ENCODE results near the gene NFIC.

Gene NFIC

DNA sequence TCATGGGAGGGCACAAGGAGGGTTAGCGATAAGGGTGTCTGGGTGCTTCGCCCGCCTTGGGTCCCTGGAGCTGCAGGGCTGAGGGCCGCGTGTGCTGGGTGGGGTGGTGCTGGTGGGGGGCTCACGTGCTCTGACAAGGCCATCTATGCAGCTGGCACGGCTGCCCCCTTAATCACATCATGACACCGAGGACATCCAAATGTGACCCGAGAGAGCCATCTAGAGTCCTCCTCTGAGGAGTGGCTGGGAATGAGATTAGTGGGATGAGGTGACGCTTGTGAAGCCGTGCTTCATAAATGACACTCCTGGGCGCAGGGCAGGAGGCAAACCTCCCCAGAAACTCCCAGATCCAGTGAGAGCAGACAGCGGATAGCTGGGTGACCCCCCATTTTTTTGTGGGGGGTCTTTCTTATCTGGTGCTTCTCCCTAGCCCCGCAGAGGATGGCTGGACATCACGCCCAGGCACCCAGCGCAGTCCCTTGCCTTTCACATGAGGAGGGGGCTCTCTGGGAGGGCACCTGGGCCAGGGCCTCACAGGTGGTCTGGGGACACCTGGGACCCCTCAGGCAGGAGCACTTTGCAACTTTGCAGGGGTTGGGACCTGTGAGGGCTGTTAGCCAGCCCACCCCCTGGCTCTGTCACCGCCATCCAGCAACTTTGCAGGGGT, 146.3 kb downstream of the NFIC start:
- DNase-seq (ENCODE audit: low spot score): no peak

DNA sequence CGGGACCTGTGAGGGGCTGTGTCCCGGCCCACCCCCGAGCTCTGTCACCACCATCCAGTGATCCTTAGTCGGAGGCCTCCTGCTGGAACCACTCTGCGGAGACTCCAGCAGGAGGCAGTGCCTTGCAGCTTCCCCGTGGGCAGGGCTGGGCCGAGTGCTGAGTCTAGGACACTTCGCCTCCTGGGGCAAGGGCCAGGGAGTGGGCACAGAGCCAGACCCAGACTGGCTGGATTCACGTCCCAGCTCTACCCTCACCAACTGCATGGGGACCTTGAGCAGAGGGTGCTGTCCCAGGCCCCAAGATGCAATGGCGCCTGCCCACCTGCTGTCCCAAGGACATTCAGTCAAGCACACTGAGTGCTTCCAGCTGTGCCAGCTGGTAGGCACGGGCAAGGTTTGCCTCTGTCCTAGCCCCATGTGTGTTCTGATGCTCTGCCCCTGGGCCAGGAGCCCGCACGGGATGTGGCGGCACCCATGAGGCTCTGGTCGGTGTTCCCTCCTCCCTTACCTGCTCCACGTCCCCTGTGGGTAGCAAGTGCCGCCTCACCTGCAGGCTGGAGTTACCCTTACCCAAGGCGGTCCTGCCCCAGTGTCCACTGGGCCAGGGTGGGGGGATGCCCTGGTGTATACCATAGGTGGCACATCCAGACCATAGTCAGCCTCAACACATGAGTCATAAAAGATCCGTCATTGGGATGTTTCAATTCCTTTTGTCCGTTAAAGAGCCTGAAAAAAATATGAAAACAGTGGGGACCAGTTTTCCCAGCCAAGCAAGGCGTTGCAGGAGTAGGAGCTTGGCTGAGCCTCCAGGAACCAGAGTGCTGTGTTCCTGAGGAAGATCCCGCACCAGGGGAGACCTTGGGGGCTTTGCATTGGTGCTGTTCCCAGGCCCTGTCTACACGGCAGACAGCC, 147.1 kb downstream of the NFIC start:
- no peak for DNase-seq (ENCODE audit: low spot score)

DNA sequence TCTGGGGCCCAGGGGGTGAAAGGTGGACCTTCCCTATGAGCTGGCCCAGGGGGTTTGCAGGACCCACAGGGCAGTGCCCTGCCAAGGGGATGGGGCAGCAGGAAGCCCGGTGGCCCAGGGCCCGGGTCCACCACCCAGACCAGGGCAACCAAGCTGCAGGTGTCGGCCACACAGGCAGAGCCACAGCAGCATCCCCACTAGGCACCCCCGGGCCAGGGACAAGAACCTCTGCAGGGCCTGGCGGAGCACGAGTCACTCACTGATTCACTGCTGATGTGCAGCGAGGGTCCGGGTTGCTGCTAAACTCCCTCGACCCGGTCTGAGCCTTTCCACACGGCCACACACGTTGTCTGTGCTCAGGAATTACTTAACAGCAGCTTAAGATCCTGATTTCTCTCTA, 148.5 kb downstream of the NFIC start:
- no peak for DNase-seq (ENCODE audit: low spot score)

DNA sequence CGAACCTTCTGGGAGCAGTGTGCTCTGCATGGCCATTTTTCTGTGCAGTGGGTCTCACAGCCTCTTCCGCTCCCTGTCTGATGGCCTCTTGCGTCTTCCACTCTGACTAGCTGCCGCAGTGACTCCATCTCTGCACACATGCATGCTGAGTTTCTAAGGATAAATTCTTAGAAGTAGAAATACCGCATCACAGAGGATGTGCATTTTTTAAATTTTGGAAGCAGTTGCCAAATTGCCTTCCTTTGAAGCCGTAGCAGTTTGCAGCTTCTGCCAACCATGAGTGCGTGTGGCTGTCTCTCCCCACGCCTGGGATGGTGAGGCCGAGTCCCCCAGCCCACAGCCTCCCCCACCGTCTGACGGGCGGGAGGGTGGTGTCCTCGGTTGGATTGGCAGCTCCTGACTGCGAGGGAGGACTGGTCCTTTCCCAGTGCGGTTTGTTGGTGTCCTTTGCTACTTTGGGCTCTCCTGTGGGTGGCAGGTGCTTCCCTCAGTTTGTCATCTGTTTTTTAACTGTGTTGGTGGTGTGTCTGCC, 149.6 kb downstream of the NFIC start:
- no peak for DNase-seq (ENCODE audit: low spot score)

GRCh38 chr19:3516675-3517207, 150.4 kb downstream of the NFIC start:
- no peak for DNase-seq (ENCODE audit: low spot score)

DNA sequence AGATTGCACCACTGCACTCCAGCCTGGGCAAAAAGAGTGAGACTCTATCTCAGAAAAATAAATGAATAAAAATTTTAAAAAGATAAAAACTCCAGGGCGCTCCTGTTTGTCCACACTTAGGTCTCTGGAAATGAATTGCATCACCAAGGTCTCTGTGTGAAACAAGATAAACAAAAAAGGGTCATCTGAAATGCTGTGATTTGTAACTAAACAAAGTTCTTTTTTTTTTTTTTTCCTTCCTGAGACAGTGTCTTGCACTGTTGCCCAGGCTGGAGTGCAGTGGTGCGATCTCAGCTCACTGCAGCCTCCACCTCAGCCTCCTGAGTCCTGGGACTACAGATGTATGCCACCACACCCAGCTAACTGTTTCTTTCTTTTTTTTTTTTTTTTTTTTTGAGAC, 151.3 kb downstream of the NFIC start:
- no peak for DNase-seq (ENCODE audit: low spot score)

DNA sequence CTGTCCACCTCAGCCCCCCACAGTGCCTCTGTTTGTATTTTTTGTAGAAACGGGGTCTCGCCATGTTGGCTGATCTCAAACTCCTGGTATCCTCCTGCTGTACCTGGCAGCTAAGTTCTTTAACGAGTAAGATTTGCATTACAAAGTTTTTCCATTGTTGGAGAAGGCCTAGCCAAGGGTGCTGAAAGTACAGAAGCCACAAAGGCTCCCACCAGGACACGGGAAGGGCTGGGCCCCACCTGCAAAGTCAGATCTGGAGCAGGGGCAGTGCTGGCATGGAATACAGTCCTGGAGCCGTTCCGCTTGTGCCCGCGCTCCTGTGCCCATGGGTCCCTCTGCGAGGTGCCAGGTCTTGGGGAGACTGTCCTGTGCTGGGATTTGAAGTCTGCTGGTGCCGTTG, 151.9 kb downstream of the NFIC start:
- no peak for DNase-seq (ENCODE audit: low spot score)

- no peak for DNase-seq (ENCODE audit: low spot score)
These were observed 152.3 kb downstream of the NFIC start for GRCh38 chr19:3518659-3519058.
